ENCODE results near the gene C12orf76.

- TF ChIP-seq, protein P1, sequence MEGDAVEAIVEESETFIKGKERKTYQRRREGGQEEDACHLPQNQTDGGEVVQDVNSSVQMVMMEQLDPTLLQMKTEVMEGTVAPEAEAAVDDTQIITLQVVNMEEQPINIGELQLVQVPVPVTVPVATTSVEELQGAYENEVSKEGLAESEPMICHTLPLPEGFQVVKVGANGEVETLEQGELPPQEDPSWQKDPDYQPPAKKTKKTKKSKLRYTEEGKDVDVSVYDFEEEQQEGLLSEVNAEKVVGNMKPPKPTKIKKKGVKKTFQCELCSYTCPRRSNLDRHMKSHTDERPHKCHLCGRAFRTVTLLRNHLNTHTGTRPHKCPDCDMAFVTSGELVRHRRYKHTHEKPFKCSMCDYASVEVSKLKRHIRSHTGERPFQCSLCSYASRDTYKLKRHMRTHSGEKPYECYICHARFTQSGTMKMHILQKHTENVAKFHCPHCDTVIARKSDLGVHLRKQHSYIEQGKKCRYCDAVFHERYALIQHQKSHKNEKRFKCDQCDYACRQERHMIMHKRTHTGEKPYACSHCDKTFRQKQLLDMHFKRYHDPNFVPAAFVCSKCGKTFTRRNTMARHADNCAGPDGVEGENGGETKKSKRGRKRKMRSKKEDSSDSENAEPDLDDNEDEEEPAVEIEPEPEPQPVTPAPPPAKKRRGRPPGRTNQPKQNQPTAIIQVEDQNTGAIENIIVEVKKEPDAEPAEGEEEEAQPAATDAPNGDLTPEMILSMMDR (IDR thresholded peaks at IDR 0.05), result no peak
- no peak for TF ChIP-seq POLR2AphosphoS5 (IDR thresholded peaks at IDR 0.05)
- no peak for TF ChIP-seq EP300 (IDR thresholded peaks at IDR 0.05; ENCODE audit: low read depth)
Observed at GRCh38 chr12:110090266-110091135, 42.2 kb upstream of the C12orf76 start.
